Left forelimb (tissue), 1 donor: ENCODE data around the gene SLC15A5.

Experiments used
- DNase-seq: peaks from one replicate; pipeline ENCODE4 v3.0.0-alpha.2; 2018; ENCODE audit warnings: low spot score

Gene SLC15A5

GRCh38 chr12:16277585-16277984 is at the start of gene SLC15A5:
Gene SLC15A5, minus strand, starts transcription at chr12:16277685. Its CDS starts 0 bp downstream, at chr12:16277685.
- no peak for DNase-seq

GRCh38 chr12:16325426-16325825 is 47.9 kb upstream of the SLC15A5 start:
- no peak for DNase-seq

- DNase-seq, result no peak
Measured at GRCh38 chr12:16324772-16325171, 47.3 kb upstream of the SLC15A5 start.

GRCh38 chr12:16324272-16324671 is 46.8 kb upstream of the SLC15A5 start:
- DNase-seq, result no peak

- DNase-seq, result no peak
Measured at GRCh38 chr12:16323638-16324037, 46.2 kb upstream of the SLC15A5 start.

GRCh38 chr12:16323010-16323409 is 45.5 kb upstream of the SLC15A5 start:
- no peak for DNase-seq

- DNase-seq, result no peak
Measured at GRCh38 chr12:16310934-16311333, 33.4 kb upstream of the SLC15A5 start.

- DNase-seq, result no peak
Measured at GRCh38 chr12:16307856-16308475, 30.5 kb upstream of the SLC15A5 start.

- DNase-seq, result no peak
Measured at GRCh38 chr12:16303939-16304338, 26.5 kb upstream of the SLC15A5 start.

- DNase-seq, result no peak
Measured at GRCh38 chr12:16300736-16301135, 23.3 kb upstream of the SLC15A5 start.

GRCh38 chr12:16300122-16300521 is 22.6 kb upstream of the SLC15A5 start:
- no peak for DNase-seq

GRCh38 chr12:16299403-16299802 is 21.9 kb upstream of the SLC15A5 start:
- DNase-seq, result no peak

GRCh38 chr12:16297521-16297920 is 20.0 kb upstream of the SLC15A5 start:
- no peak for DNase-seq

GRCh38 chr12:16294376-16294956 is 17.0 kb upstream of the SLC15A5 start:
- no peak for DNase-seq

- DNase-seq, result no peak
Measured at GRCh38 chr12:16291032-16291431, 13.5 kb upstream of the SLC15A5 start.

- no peak for DNase-seq
Measured at GRCh38 chr12:16285586-16285985, 8.1 kb upstream of the SLC15A5 start.

GRCh38 chr12:16282978-16283377 is 5.5 kb upstream of the SLC15A5 start:
- DNase-seq, result no peak

GRCh38 chr12:16282081-16282480 is 4.6 kb upstream of the SLC15A5 start:
- no peak for DNase-seq

GRCh38 chr12:16281157-16281556 is 3.7 kb upstream of the SLC15A5 start:
- DNase-seq, result no peak

- no peak for DNase-seq
Measured at GRCh38 chr12:16272222-16272621, 5.3 kb downstream of the SLC15A5 start.

- no peak for DNase-seq
Measured at GRCh38 chr12:16271062-16271461, 6.4 kb downstream of the SLC15A5 start.

- no peak for DNase-seq
Measured at GRCh38 chr12:16269946-16270345, 7.5 kb downstream of the SLC15A5 start.

- DNase-seq, result no peak
Measured at GRCh38 chr12:16266085-16266484, 11.4 kb downstream of the SLC15A5 start.

GRCh38 chr12:16261944-16262475 is 15.5 kb downstream of the SLC15A5 start:
- DNase-seq, result no peak
